ENCODE measurements around the gene TSPAN10. TPM values are rescaled to one million over a fixed set of nuclear protein-coding genes. Genes with fewer than 3 reads are reported as not detected.

Gene TSPAN10
- total RNA-seq, 4 donors from 2014 or later, result 0.22 to 0.84 TPM; not detected in 2

GRCh38 chr17:81607431-81607830 lies 29.6 kb upstream of the TSPAN10 start:
- H3K4me3 ChIP-seq, result no peak overlapping the region
- TF ChIP-seq EP300 (IDR thresholded peaks at IDR 0.05) (no peak), POLR2A (IDR thresholded peaks at IDR 0.05) (no peak)
- TF ChIP-seq, protein P1, sequence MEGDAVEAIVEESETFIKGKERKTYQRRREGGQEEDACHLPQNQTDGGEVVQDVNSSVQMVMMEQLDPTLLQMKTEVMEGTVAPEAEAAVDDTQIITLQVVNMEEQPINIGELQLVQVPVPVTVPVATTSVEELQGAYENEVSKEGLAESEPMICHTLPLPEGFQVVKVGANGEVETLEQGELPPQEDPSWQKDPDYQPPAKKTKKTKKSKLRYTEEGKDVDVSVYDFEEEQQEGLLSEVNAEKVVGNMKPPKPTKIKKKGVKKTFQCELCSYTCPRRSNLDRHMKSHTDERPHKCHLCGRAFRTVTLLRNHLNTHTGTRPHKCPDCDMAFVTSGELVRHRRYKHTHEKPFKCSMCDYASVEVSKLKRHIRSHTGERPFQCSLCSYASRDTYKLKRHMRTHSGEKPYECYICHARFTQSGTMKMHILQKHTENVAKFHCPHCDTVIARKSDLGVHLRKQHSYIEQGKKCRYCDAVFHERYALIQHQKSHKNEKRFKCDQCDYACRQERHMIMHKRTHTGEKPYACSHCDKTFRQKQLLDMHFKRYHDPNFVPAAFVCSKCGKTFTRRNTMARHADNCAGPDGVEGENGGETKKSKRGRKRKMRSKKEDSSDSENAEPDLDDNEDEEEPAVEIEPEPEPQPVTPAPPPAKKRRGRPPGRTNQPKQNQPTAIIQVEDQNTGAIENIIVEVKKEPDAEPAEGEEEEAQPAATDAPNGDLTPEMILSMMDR (IDR thresholded peaks at IDR 0.05), result no peak
- peaks cover 0 to 92% (median 24%) of the 10 kb centered on the region in 3 donors for H3K36me3 ChIP-seq
- WGBS, 2 donors, result 62% methylated on average over 6 of the region's 6 CpGs
- no peaks in the 10 kb centered on the region for H3K9me3 ChIP-seq
- no peaks in the 10 kb centered on the region for H3K4me1 ChIP-seq
- H3K27ac ChIP-seq, result peak overlapping the region in 1 of 4 donors; percentile 64
- no peaks in the 10 kb centered on the region for H3K27me3 ChIP-seq
- no peak for DNase-seq (ENCODE audit: low spot score in 2 of 2)

GRCh38 chr17:81608082-81608481 lies 28.9 kb upstream of the TSPAN10 start:
- 97 to 100% methylated on average over 4 of the region's 4 CpGs for WGBS, 2 donors
- no peak for TF ChIP-seq POLR2A (IDR thresholded peaks at IDR 0.05)
- TF ChIP-seq EP300 (IDR thresholded peaks at IDR 0.05), result no peak
- TF ChIP-seq, protein P1 (IDR thresholded peaks at IDR 0.05), result no peak
- Histone ChIP-seq H3K4me3 (no peak overlapping the region), H3K27me3 (no peaks in the 10 kb centered on the region), H3K9me3 (no peaks in the 10 kb centered on the region), H3K36me3 (peaks cover 0 to 89% (median 24%) of the 10 kb centered on the region in 3 donors), H3K27ac (peak overlapping the region in 1 of 4 donors; percentile 64), H3K4me1 (no peaks in the 10 kb centered on the region)
- no peak for DNase-seq (ENCODE audit: low spot score in 2 of 2)

- no peak for DNase-seq (ENCODE audit: low spot score in 2 of 2)
- TF ChIP-seq, protein P1 (IDR thresholded peaks at IDR 0.05), result no peak
- no peak overlapping the region for H3K4me3 ChIP-seq
- no peaks in the 10 kb centered on the region for H3K9me3 ChIP-seq
- H3K4me1 ChIP-seq, result peaks cover 0 to 5% (median 0%) of the 10 kb centered on the region in 4 donors
- peaks cover 0 to 84% (median 24%) of the 10 kb centered on the region in 3 donors for H3K36me3 ChIP-seq
- H3K27ac ChIP-seq, result peak overlapping the region in 1 of 4 donors; percentile 64
- H3K27me3 ChIP-seq, result no peaks in the 10 kb centered on the region
- 89 to 93% methylated on average over 13 of the region's 13 CpGs for WGBS, 2 donors
Observed at GRCh38 chr17:81608605-81609004, 28.4 kb upstream of the TSPAN10 start.

- no peak for DNase-seq (ENCODE audit: low spot score in 2 of 2)
- peaks cover 0 to 78% (median 17%) of the 10 kb centered on the region in 3 donors for H3K36me3 ChIP-seq
- no peaks in the 10 kb centered on the region for H3K9me3 ChIP-seq
- H3K27me3 ChIP-seq, result no peaks in the 10 kb centered on the region
- TF ChIP-seq POLR2A (IDR thresholded peaks at IDR 0.05) (no peak), EP300 (IDR thresholded peaks at IDR 0.05) (no peak)
- TF ChIP-seq, protein P1 (IDR thresholded peaks at IDR 0.05), result no peak
- H3K4me3 ChIP-seq, result no peak overlapping the region
- peaks cover 0 to 15% (median 3%) of the 10 kb centered on the region in 4 donors for H3K4me1 ChIP-seq
- 69 to 74% methylated on average over 19 of the region's 19 CpGs for WGBS, 2 donors
- no peak overlapping the region for H3K27ac ChIP-seq
Observed at GRCh38 chr17:81609541-81610311, 27.3 kb upstream of the TSPAN10 start.

GRCh38 chr17:81612172-81612970 lies 24.6 kb upstream of the TSPAN10 start:
- Histone ChIP-seq H3K4me1 (peaks cover 0 to 26% (median 6%) of the 10 kb centered on the region in 4 donors), H3K27ac (no peak overlapping the region), H3K9me3 (no peaks in the 10 kb centered on the region), H3K36me3 (peaks cover 0 to 69% (median 7%) of the 10 kb centered on the region in 3 donors), H3K4me3 (no peak overlapping the region), H3K27me3 (no peaks in the 10 kb centered on the region)
- 75 to 76% methylated on average over 16 of the region's 16 CpGs for WGBS, 2 donors
- no peak for DNase-seq (ENCODE audit: low spot score in 2 of 2)
- TF ChIP-seq EP300 (IDR thresholded peaks at IDR 0.05), result no peak
- no peak for TF ChIP-seq POLR2A (IDR thresholded peaks at IDR 0.05)
- TF ChIP-seq, protein P1 (IDR thresholded peaks at IDR 0.05), result no peak

Data from tibial nerve (tissue), 4 donors.